HCT116 (cell line): ENCODE results near the gene ICAM2. TPM values are rescaled to one million over a fixed set of nuclear protein-coding genes. Genes with fewer than 3 reads are reported as not detected.

Experiments used
- ATAC-seq: fragments of 200-7000 bp; cut with Tn5 transposase; 2 replicates; pipeline ENCODE4 v1.9.1; 2020; ENCODE audit warnings: mild to moderate bottlenecking, moderate library complexity
- BruUV-seq: library from RNA; stranded (reverse); fragments of 400-500 nt; replicated peaks from 2 replicates; lab custom pipeline; 2021; lab: Mats Ljungman, UMichigan
- CTCF ChIA-PET: fragments of 300-600 bp; sonication (Branson Sonifier 250); formaldehyde crosslinking; loops from one replicate; lab custom pipeline; 2021; ENCODE audit warnings: antibody characterized with exemption; lab: Charles Lee
- POLR2A ChIA-PET: fragments of 300-600, 350-600 bp; sonication (Branson Sonifier 250); formaldehyde crosslinking; loops from one replicate; lab custom pipeline; 2021; ENCODE audit warnings: antibody characterized with exemption; lab: Charles Lee
- RAD21 ChIA-PET, 2 experiments: fragments of 300-600 bp; sonication (Branson Sonifier 250); formaldehyde crosslinking; loops; one replicate each; lab custom pipeline; 2023; ENCODE audit warnings: low total read pairs in 2 of 2; ENCODE audit not compliant: uncharacterized antibody in 2 of 2, unreplicated experiment in 2 of 2, low non-redundant PET in 1 of 2; lab: Charles Lee
- DNase-seq: peaks from one replicate; pipeline ENCODE4 v3.0.0-alpha.2; 2010; ENCODE audit warnings: low read depth, low spot score
- H2AFZ ChIP-seq: fragments of 200-600 bp; shearing (Covaris generic), sonication (generic); 2 replicates; pipeline ENCODE4 v1.6.1; 2017; ENCODE audit warnings: low read depth, mixed run types, mixed read lengths, antibody characterized with exemption, low read length; ENCODE audit not compliant: poor library complexity, severe bottlenecking
- H3K27ac ChIP-seq: 2 replicates; pipeline ENCODE4 v1.5.1; 2012; ENCODE audit warnings: low read depth, low read length
- H3K27me3 ChIP-seq: fragments of 200-600 bp; sonication (generic); 2 replicates; pipeline ENCODE4 v1.6.1; 2016; ENCODE audit warnings: mixed run types, low read length, mixed read lengths; ENCODE audit not compliant: insufficient read depth
- H3K36me3 ChIP-seq, 2 experiments: fragments of 200-500 bp in 1 of 2; fragments of 200-600 bp in 1 of 2; sonication (Bioruptor generic) in 1 of 2; sonication (generic) in 1 of 2; 2 replicates each; pipeline versions ENCODE4 v1.5.1 to v1.6.1; 2014 to 2016; ENCODE audit warnings: low read length in 2 of 2, inconsistent platforms in 1 of 2, mixed read lengths in 1 of 2, mixed run types in 1 of 2; ENCODE audit not compliant: insufficient read depth in 2 of 2, control insufficient read depth in 1 of 2
- H3K4me1 ChIP-seq, 2 experiments: fragments of 200-600 bp in 1 of 2; sonication (generic) in 1 of 2; 2 replicates each; pipeline versions ENCODE4 v1.5.1 to v1.6.1; 2012 to 2017; ENCODE audit warnings: low read length in 2 of 2, inconsistent platforms in 1 of 2, mild to moderate bottlenecking in 1 of 2, mixed read lengths in 1 of 2, mixed run types in 1 of 2, moderate library complexity in 1 of 2; ENCODE audit not compliant: insufficient read depth in 2 of 2, control insufficient read depth in 1 of 2
- H3K4me2 ChIP-seq: fragments of 200-600 bp; sonication (generic); 2 replicates; pipeline ENCODE4 v1.6.1; 2017; ENCODE audit warnings: mixed run types, low read length, mixed read lengths
- H3K4me3 ChIP-seq, 2 experiments: fragments of 200-600 bp in 1 of 2; sonication (generic) in 1 of 2; replicated peaks in 1 of 2; 2 replicates each; pipeline ENCODE4 v1.5.1; 2011 to 2016; ENCODE audit warnings: low read length in 2 of 2, control low read depth in 1 of 2, low read depth in 1 of 2, mild to moderate bottlenecking in 1 of 2, mixed read lengths in 1 of 2, mixed run types in 1 of 2
- H3K79me2 ChIP-seq: fragments of 200-600 bp; sonication (generic); 2 replicates; pipeline ENCODE4 v1.6.1; 2017; ENCODE audit warnings: mild to moderate bottlenecking, mixed run types, low read length, moderate library complexity, mixed read lengths; ENCODE audit not compliant: insufficient read depth
- H3K9ac ChIP-seq: fragments of 200-600 bp; sonication (generic); 2 replicates; pipeline ENCODE4 v1.6.1; 2016; ENCODE audit warnings: low read length, mixed read lengths
- H3K9me2 ChIP-seq: fragments of 200-600 bp; sonication (generic), shearing (Covaris generic); 2 replicates; pipeline ENCODE4 v1.6.1; 2017; ENCODE audit warnings: mixed run types, mild to moderate bottlenecking, moderate library complexity; ENCODE audit not compliant: insufficient read depth
- H3K9me3 ChIP-seq, 2 experiments: fragments of 200-500 bp in 1 of 2; fragments of 200-600 bp in 1 of 2; sonication (Bioruptor generic) in 1 of 2; sonication (generic) in 1 of 2; 2 replicates each; pipeline ENCODE4 v1.6.1; 2014 to 2017; ENCODE audit warnings: low read length in 2 of 2, mixed read lengths in 2 of 2, inconsistent platforms in 1 of 2, low read depth in 1 of 2, mild to moderate bottlenecking in 1 of 2, mixed run types in 1 of 2, moderate library complexity in 1 of 2; ENCODE audit not compliant: control insufficient read depth in 1 of 2, insufficient read depth in 1 of 2
- H4K20me1 ChIP-seq: fragments of 200-600 bp; sonication (generic), shearing (Covaris generic); 2 replicates; pipeline ENCODE4 v1.6.1; 2017; ENCODE audit warnings: mixed run types, mild to moderate bottlenecking, moderate library complexity; ENCODE audit not compliant: insufficient read depth
- ATF3 ChIP-seq: IDR thresholded peaks from 2 replicates; pipeline ENCODE4 v1.6.1; 2012
- CEBPB ChIP-seq: IDR thresholded peaks from 2 replicates; pipeline ENCODE4 v1.6.1; 2012; ENCODE audit warnings: low read depth
- EGR1 ChIP-seq: IDR thresholded peaks from 2 replicates; pipeline ENCODE4 v1.6.1; 2012; ENCODE audit warnings: low read depth
- ELF1 ChIP-seq: IDR thresholded peaks from 2 replicates; pipeline ENCODE4 v1.6.1; 2012; ENCODE audit warnings: low read depth, borderline replicate concordance
- EZH2 ChIP-seq: fragments of 200-600 bp; sonication (generic); IDR thresholded peaks from 2 replicates; pipeline ENCODE4 v1.6.1; 2017; ENCODE audit warnings: antibody characterized with exemption, mixed run types
- EZH2phosphoT487 ChIP-seq: fragments of 200-600 bp; IDR thresholded peaks from 2 replicates; pipeline ENCODE4 v1.6.1; 2018; ENCODE audit warnings: antibody characterized with exemption, borderline replicate concordance
- FOSL1 ChIP-seq: IDR thresholded peaks from 2 replicates; pipeline ENCODE4 v1.6.1; 2012; ENCODE audit warnings: low read depth
- JUND ChIP-seq: IDR thresholded peaks from 2 replicates; pipeline ENCODE4 v1.6.1; 2012
- POLR2A ChIP-seq: IDR thresholded peaks from 2 replicates; pipeline ENCODE4 v1.7.0; 2011; ENCODE audit warnings: borderline replicate concordance; ENCODE audit not compliant: insufficient read depth, insufficient read length; ENCODE audit errors: extremely low read depth
- POLR2AphosphoS5 ChIP-seq: IDR thresholded peaks from 2 replicates; pipeline ENCODE4 v1.6.1; 2011; ENCODE audit warnings: mild to moderate bottlenecking, low read depth, low read length, moderate library complexity
- RAD21 ChIP-seq: IDR thresholded peaks from 2 replicates; pipeline ENCODE4 v1.6.1; 2012; ENCODE audit warnings: low read depth, mild to moderate bottlenecking
- SIN3A ChIP-seq: IDR thresholded peaks from 2 replicates; pipeline ENCODE4 v1.6.1; 2012; ENCODE audit warnings: low read depth
- SP1 ChIP-seq: IDR thresholded peaks from 2 replicates; pipeline ENCODE4 v1.6.1; 2012; ENCODE audit warnings: low read depth
- YY1 ChIP-seq: IDR thresholded peaks from 2 replicates; pipeline ENCODE4 v1.6.1; 2011; ENCODE audit warnings: low read length, low read depth, moderate library complexity, mild to moderate bottlenecking; ENCODE audit not compliant: insufficient replicate concordance; ENCODE audit errors: extremely low read depth
- ZFX ChIP-seq: fragments of 450-650 bp; IDR thresholded peaks from 2 replicates; pipeline ENCODE4 v1.6.1; 2017
- ZNF274 ChIP-seq: fragments of 200-500 bp; sonication (Bioruptor generic); IDR thresholded peaks from 2 replicates; pipeline ENCODE4 v1.6.1; 2014; ENCODE audit warnings: mild to moderate bottlenecking, low read depth, low read length, inconsistent platforms
- intact Hi-C: fragments of 100-400 bp; cut with micrococcal nuclease; formaldehyde crosslinking; loops from 2 replicates; pipeline ENCODE4 v1.10.0; 2022
- total RNA-seq: library from RNA; stranded (reverse); gene quantifications from one replicate; pipeline ENCODE4 v1.2.1, GENCODE V29; 2021; ENCODE audit not compliant: unreplicated experiment
- TF ChIP-seq, protein P1 (sequence below): IDR thresholded peaks from 2 replicates; pipeline ENCODE4 v1.6.1; 2011; ENCODE audit warnings: mild to moderate bottlenecking, low read length, moderate library complexity; ENCODE audit not compliant: insufficient replicate concordance; ENCODE audit errors: extremely low read depth
- TF ChIP-seq, protein P2 (sequence below): IDR thresholded peaks from 2 replicates; pipeline ENCODE4 v1.6.1; 2012

The ICAM2 gene
- total RNA-seq, 1 experiment from 2014 or later = 0.61 TPM

DNA sequence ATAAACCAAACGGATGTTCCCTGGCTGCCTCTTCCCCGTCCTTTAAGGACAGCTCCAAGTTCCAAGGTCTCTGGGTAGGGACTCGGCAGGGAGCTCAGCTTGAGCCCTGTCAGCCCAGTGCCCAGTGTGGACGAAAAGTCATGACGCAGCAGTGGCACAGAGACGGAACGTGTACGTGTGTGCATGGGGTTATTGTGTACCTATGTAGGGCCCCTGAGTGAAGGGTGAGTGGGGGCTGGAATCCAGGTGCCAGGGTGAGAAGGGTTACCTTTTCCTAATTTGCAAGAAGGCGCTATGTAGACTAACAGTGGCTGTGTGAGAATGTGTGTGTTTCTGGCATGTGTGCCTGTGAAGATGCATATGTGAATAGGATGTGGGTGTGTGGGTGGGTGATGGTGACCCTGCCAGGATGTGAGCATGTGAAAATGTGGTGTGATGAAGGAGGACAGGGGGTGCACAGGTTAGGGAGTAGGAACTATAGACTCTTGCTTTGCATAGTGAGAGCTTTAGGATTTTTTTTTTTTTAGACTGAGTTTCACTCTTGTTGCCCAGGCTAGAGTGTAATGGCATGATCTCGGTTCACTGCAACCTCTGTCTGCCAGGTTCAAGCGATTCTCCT is 53.7 kb downstream of the ICAM2 start:
- Histone ChIP-seq H3K27me3 (no peaks in the 10 kb centered on the region), H3K9ac (no peak overlapping the region), H3K4me1 (peaks cover 0 to 12% of the 10 kb centered on the region in 2 experiments; a peak in 2 of 4 replicates), H3K36me3 (no peaks in the 10 kb centered on the region), H3K4me3 (no peak overlapping the region), H3K4me2 (no peak overlapping the region), H3K9me2 (no peaks in the 10 kb centered on the region), H3K9me3 (no peaks in the 10 kb centered on the region), H3K79me2 (no peaks in the 10 kb centered on the region), H4K20me1 (no peaks in the 10 kb centered on the region), H2AFZ (no peak overlapping the region), H3K27ac (no peak overlapping the region)
- RAD21 ChIA-PET = no interaction called here
- BruUV-seq = no TSS peak
- CTCF ChIA-PET = interaction anchor here (1.6 to 2.1 kb wide), 2 partner anchors 16 to 21 kb away, joined by 9 read pairs; no protein-coding TSS in a partner anchor
- intact Hi-C loops = no loop called here
- DNase-seq (no peak), ATAC-seq (no peak)
- POLR2A ChIA-PET = interaction anchor here (1.8 kb wide), 1 partner anchor 15 kb away, joined by 6 read pairs; no protein-coding TSS in a partner anchor
- TF ChIP-seq YY1 = no peak
- no peak for TF ChIP-seq CEBPB
- TF ChIP-seq SIN3A = no peak
- TF ChIP-seq SP1 = no peak
- TF ChIP-seq ZFX = no peak
- TF ChIP-seq, protein P1, sequence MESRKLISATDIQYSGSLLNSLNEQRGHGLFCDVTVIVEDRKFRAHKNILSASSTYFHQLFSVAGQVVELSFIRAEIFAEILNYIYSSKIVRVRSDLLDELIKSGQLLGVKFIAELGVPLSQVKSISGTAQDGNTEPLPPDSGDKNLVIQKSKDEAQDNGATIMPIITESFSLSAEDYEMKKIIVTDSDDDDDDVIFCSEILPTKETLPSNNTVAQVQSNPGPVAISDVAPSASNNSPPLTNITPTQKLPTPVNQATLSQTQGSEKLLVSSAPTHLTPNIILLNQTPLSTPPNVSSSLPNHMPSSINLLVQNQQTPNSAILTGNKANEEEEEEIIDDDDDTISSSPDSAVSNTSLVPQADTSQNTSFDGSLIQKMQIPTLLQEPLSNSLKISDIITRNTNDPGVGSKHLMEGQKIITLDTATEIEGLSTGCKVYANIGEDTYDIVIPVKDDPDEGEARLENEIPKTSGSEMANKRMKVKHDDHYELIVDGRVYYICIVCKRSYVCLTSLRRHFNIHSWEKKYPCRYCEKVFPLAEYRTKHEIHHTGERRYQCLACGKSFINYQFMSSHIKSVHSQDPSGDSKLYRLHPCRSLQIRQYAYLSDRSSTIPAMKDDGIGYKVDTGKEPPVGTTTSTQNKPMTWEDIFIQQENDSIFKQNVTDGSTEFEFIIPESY = no peak
- no peak for TF ChIP-seq EZH2
- TF ChIP-seq FOSL1 = no peak
- TF ChIP-seq POLR2AphosphoS5 = no peak
- no peak for TF ChIP-seq ELF1
- TF ChIP-seq ZNF274 = no peak
- no peak for TF ChIP-seq ATF3
- TF ChIP-seq RAD21 = no peak
- TF ChIP-seq EGR1 = no peak
- TF ChIP-seq, protein P2, sequence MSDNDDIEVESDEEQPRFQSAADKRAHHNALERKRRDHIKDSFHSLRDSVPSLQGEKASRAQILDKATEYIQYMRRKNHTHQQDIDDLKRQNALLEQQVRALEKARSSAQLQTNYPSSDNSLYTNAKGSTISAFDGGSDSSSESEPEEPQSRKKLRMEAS = no peak
- no peak for TF ChIP-seq JUND
- TF ChIP-seq EZH2phosphoT487 = no peak
- TF ChIP-seq POLR2A = no peak
